ENCODE results near the gene IMPDH1. TPM values are rescaled to one million over a fixed set of nuclear protein-coding genes. Genes with fewer than 3 reads are reported as not detected.

IMPDH1 gene
- total and polyA plus RNA-seq, 2 donors (not counting 3 experiments of a cell fraction or from before 2014, with no cell fraction given) = 78.8 to 97.9 TPM

GRCh38 chr7:128391805-128392204, 18.0 kb downstream of the IMPDH1 start:
- Histone ChIP-seq H4K20me1 (replicated peaks; ENCODE audit: control insufficient read depth, extremely low read depth, insufficient read depth, low read length) (no peaks in the 10 kb centered on the region), H3K9me1 (replicated peaks; ENCODE audit: control insufficient read depth, extremely low read depth, insufficient read depth, low read length) (no peaks in the 10 kb centered on the region), H3K4me3 (replicated peaks in 1 of 3; ENCODE audit: insufficient read depth in 1 of 3, low read depth in 1 of 3, low read length in 3 of 3) (no peak overlapping the region), H3K4me2 (ENCODE audit: insufficient read depth, low read length) (no peak overlapping the region), H2AFZ (ENCODE audit: low read depth, low read length) (no peak overlapping the region), H3K27ac (ENCODE audit: insufficient read depth, low read depth, low read length) (no peak overlapping the region), H3K27me3 (ENCODE audit: control insufficient read depth in 2 of 2, insufficient read depth in 2 of 2, low read length in 2 of 2) (peaks cover 0 to 5% of the 10 kb centered on the region in 2 experiments), H3K36me3 (ENCODE audit: control insufficient read depth in 2 of 2, extremely low read depth in 1 of 2, insufficient read depth in 2 of 2, low read length in 2 of 2) (peaks cover 5 to 32% of the 10 kb centered on the region in 2 experiments), H3K9ac (replicated peaks; ENCODE audit: extremely low read depth, insufficient read depth, low read length) (no peak overlapping the region), H3K4me1 (ENCODE audit: control insufficient read depth, extremely low read depth, insufficient read depth, low read length) (no peaks in the 10 kb centered on the region), H3K79me2 (ENCODE audit: control insufficient read depth, insufficient read depth, low read length) (no peaks in the 10 kb centered on the region), H3K9me3 (replicated peaks; ENCODE audit: control insufficient read depth, insufficient read depth, low read length) (no peaks in the 10 kb centered on the region)
- dilution Hi-C loops (cut with MboI; ENCODE audit: extremely low pct_ligation_motif_present, low sequenced_read_pairs) = no loop called here
- DNase-seq (ENCODE audit: low read depth, low spot score) = no peak
- TF ChIP-seq FOS (IDR thresholded peaks at IDR 0.05; ENCODE audit: borderline replicate concordance, insufficient read depth, low read length) = no peak
- intact Hi-C loops (cut with micrococcal nuclease) = no loop called here
- no TSS peak for BruUV-seq (replicated peaks)
- POLR2A ChIA-PET = no interaction called here
- CTCF ChIA-PET = interaction anchor here (1.0 to 20.6 kb wide), 5 partner anchors 10 to 40 kb away, joined by 3 to 778 read pairs (median 4); partner anchors contain the start of gene RBM28
- FAIRE-seq = no peak

GRCh38 chr7:128390871-128391565, 18.8 kb downstream of the IMPDH1 start:
- intact Hi-C loops (cut with micrococcal nuclease) = no loop called here
- CTCF ChIA-PET = interaction anchor here (1.0 to 20.6 kb wide), 4 partner anchors 9 to 40 kb away, joined by 3 to 778 read pairs (median 6); partner anchors contain the start of gene RBM28
- Histone ChIP-seq H3K79me2 (ENCODE audit: control insufficient read depth, insufficient read depth, low read length) (no peaks in the 10 kb centered on the region), H3K9me3 (replicated peaks; ENCODE audit: control insufficient read depth, insufficient read depth, low read length) (no peaks in the 10 kb centered on the region), H3K9me1 (replicated peaks; ENCODE audit: control insufficient read depth, extremely low read depth, insufficient read depth, low read length) (no peaks in the 10 kb centered on the region), H4K20me1 (replicated peaks; ENCODE audit: control insufficient read depth, extremely low read depth, insufficient read depth, low read length) (no peaks in the 10 kb centered on the region), H3K9ac (replicated peaks; ENCODE audit: extremely low read depth, insufficient read depth, low read length) (no peak overlapping the region), H3K4me1 (ENCODE audit: control insufficient read depth, extremely low read depth, insufficient read depth, low read length) (no peaks in the 10 kb centered on the region), H3K4me2 (ENCODE audit: insufficient read depth, low read length) (no peak overlapping the region), H3K4me3 (replicated peaks in 1 of 3; ENCODE audit: insufficient read depth in 1 of 3, low read depth in 1 of 3, low read length in 3 of 3) (no peak overlapping the region), H3K27ac (ENCODE audit: insufficient read depth, low read depth, low read length) (no peak overlapping the region), H3K36me3 (ENCODE audit: control insufficient read depth in 2 of 2, extremely low read depth in 1 of 2, insufficient read depth in 2 of 2, low read length in 2 of 2) (peaks cover 2 to 25% of the 10 kb centered on the region in 2 experiments), H2AFZ (ENCODE audit: low read depth, low read length) (no peak overlapping the region), H3K27me3 (ENCODE audit: control insufficient read depth in 2 of 2, insufficient read depth in 2 of 2, low read length in 2 of 2) (peaks cover 0 to 5% of the 10 kb centered on the region in 2 experiments)
- DNase-seq (ENCODE audit: low read depth, low spot score) (no peak), FAIRE-seq (no peak)
- POLR2A ChIA-PET = no interaction called here
- dilution Hi-C loops (cut with MboI; ENCODE audit: extremely low pct_ligation_motif_present, low sequenced_read_pairs) = no loop called here
- BruUV-seq (replicated peaks) = no TSS peak
- TF ChIP-seq GATA2 (IDR thresholded peaks at IDR 0.05; ENCODE audit: insufficient read depth, insufficient read length, low read depth, low read length) = no peak
- TF ChIP-seq POLR2A (IDR thresholded peaks at IDR 0.05; ENCODE audit: low read depth, low read length) = peak; percentile 31
- TF ChIP-seq POLR2AphosphoS5 (IDR thresholded peaks at IDR 0.05; ENCODE audit: insufficient read depth, low read depth, low read length) = peak; percentile 14
